ENCODE measurements around the gene GAS7. TPM values are rescaled to one million over a fixed set of nuclear protein-coding genes. Genes with fewer than 3 reads are reported as not detected.
A peak's percentile ranks its signal among the peaks of the same experiment; 100 is the strongest.

Gene GAS7
- total RNA-seq, 2 donors from 2014 or later = 8.0 to 20.1 TPM

- intact Hi-C loops (cut with DNase I) = no loop called here
- H3K27me3 ChIP-seq = no peaks in the 10 kb centered on the region
- H3K36me3 ChIP-seq (replicated peaks in 1 of 2; ENCODE audit: insufficient read depth in 1 of 2, low read depth in 2 of 2) = no peaks in the 10 kb centered on the region
- no peaks in the 10 kb centered on the region for H3K9me3 ChIP-seq
- no peak overlapping the region for H3K4me3 ChIP-seq
- WGBS, 2 donors = 64 to 73% methylated on average over 13 of the region's 13 CpGs
- H3K4me1 ChIP-seq = no peaks in the 10 kb centered on the region
- no peak for TF ChIP-seq CTCF (IDR thresholded peaks at IDR 0.05)
- no peak for TF ChIP-seq POLR2A (IDR thresholded peaks at IDR 0.05)
- ATAC-seq = no peak
- H3K27ac ChIP-seq = no peak overlapping the region
- DNase-seq = no peak
Observed at GRCh38 chr17:9969301-9969935, 229.0 kb downstream of the GAS7 start.

- Histone ChIP-seq H3K27ac (no peak overlapping the region), H3K9me3 (no peaks in the 10 kb centered on the region), H3K36me3 (replicated peaks in 1 of 2; ENCODE audit: insufficient read depth in 1 of 2, low read depth in 2 of 2) (no peaks in the 10 kb centered on the region), H3K4me1 (no peaks in the 10 kb centered on the region), H3K27me3 (no peaks in the 10 kb centered on the region), H3K4me3 (no peak overlapping the region)
- DNase-seq = no peak
- intact Hi-C loops (cut with DNase I) = no loop called here
- TF ChIP-seq POLR2A (IDR thresholded peaks at IDR 0.05) = no peak
- TF ChIP-seq CTCF (IDR thresholded peaks at IDR 0.05) = no peak
- 37 to 47% methylated on average over 5 of the region's 5 CpGs for WGBS, 2 donors
- ATAC-seq = no peak
Observed at GRCh38 chr17:9968881-9969280, 229.5 kb downstream of the GAS7 start.

- WGBS, 2 donors = 55 to 77% methylated on average over 5 of the region's 5 CpGs
- H3K27me3 ChIP-seq = no peaks in the 10 kb centered on the region
- intact Hi-C loops (cut with DNase I) = no loop called here
Observed at GRCh38 chr17:9968008-9968407, 230.4 kb downstream of the GAS7 start.

DNA sequence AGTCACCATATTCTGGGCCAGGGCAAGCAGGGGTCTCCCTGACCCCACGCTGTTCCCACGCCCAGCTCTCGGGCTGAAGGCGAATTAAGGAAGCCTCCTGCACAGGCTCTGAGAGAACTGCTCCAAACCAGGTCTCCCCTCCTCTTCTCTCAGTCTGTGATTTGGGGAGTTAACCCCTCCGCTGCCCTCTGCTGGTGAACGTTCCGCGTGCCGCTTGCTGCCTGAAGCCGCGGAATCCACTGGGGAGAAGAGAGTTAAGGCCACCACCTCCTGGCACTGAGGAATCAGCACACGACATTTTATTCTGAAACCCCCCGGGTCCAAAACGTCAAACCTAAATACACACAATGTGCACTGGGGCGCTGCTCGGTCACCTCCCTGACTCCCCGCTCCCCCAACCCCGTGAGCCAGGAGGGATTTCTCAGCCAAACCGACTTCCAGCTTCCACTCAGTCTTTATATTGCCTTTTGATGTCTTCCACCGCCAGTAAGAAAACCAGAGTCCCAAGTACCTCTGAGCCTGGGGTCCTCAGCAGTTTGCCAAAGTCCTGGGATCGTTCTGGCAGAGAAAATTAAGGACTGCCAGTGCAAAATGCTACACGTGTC is 238.9 kb downstream of the GAS7 start:
- H3K4me1 ChIP-seq = no peaks in the 10 kb centered on the region
- ATAC-seq (no peak), DNase-seq (peak in 1 of 4 donors; percentile 28)
- no peak overlapping the region for H3K27ac ChIP-seq
- H3K4me3 ChIP-seq = no peak overlapping the region
- H3K27me3 ChIP-seq = no peaks in the 10 kb centered on the region
- 11 to 12% methylated on average over 18 to 22 of the region's 22 CpGs for WGBS, 2 donors
- no peaks in the 10 kb centered on the region for H3K36me3 ChIP-seq (replicated peaks in 1 of 2; ENCODE audit: insufficient read depth in 1 of 2, low read depth in 2 of 2)
- intact Hi-C loops (cut with DNase I) = no loop called here
- TF ChIP-seq CTCF (IDR thresholded peaks at IDR 0.05) (peak in 2 of 7 experiments; percentile 11 to 24), POLR2A (IDR thresholded peaks at IDR 0.05) (no peak)
- H3K9me3 ChIP-seq = no peaks in the 10 kb centered on the region

More at GRCh38 chr17:9968008-9968407, 230.4 kb downstream of the GAS7 start:
- Histone ChIP-seq H3K9me3 (no peaks in the 10 kb centered on the region), H3K4me3 (no peak overlapping the region), H3K4me1 (no peaks in the 10 kb centered on the region), H3K36me3 (replicated peaks in 1 of 2; ENCODE audit: insufficient read depth in 1 of 2, low read depth in 2 of 2) (no peaks in the 10 kb centered on the region), H3K27ac (no peak overlapping the region)
- ATAC-seq = no peak
- no peak for TF ChIP-seq CTCF (IDR thresholded peaks at IDR 0.05)
- TF ChIP-seq POLR2A (IDR thresholded peaks at IDR 0.05) = no peak
- DNase-seq = no peak
